SHP77 (cell line): Measurements from ENCODE around the gene MLX.
"Not testable (repeated sequence)": the region's sequence is repeated elsewhere in the genome, so short reads cannot be mapped to it uniquely, and the experiment has no call there.

Experiments used
- DNase-seq, 2 experiments: peaks; one replicate each; lab custom pipeline; 2025; lab: John Stamatoyannopoulos, UW

The MLX gene

GRCh38 chr17:42579794-42580551, 13.1 kb downstream of the MLX start:
- DNase-seq = no peak

- DNase-seq = no peak
Observed at GRCh38 chr17:42581744-42582270, 14.9 kb downstream of the MLX start.

GRCh38 chr17:42584880-42585279, 18.0 kb downstream of the MLX start:
- DNase-seq = no peak

- DNase-seq = no peak
Observed at GRCh38 chr17:42585353-42585752, 18.5 kb downstream of the MLX start.

GRCh38 chr17:42586514-42587230, 19.8 kb downstream of the MLX start:
- no peak for DNase-seq

GRCh38 chr17:42590886-42591285, 24.0 kb downstream of the MLX start:
- no peak for DNase-seq

- no peak for DNase-seq
Observed at GRCh38 chr17:42591411-42591810, 24.5 kb downstream of the MLX start.

- no peak for DNase-seq
Observed at GRCh38 chr17:42596386-42596785, 29.5 kb downstream of the MLX start.

GRCh38 chr17:42598905-42599304, 32.0 kb downstream of the MLX start:
- no peak for DNase-seq

GRCh38 chr17:42603318-42603717, 36.4 kb downstream of the MLX start:
- DNase-seq = no peak

- no peak for DNase-seq
Observed at GRCh38 chr17:42607769-42608168, 40.9 kb downstream of the MLX start.

- no peak for DNase-seq
Observed at GRCh38 chr17:42608305-42609181, 41.6 kb downstream of the MLX start.

- DNase-seq = peak; percentile 97 to 98
Observed at GRCh38 chr17:42609182-42609813, 42.4 kb downstream of the MLX start, which contains the start of the genes RETREG3 and TUBG1. Gene RETREG3 (minus strand): TSS chr17:42609374. CDS start chr17:42609324, 50 bp downstream. Gene TUBG1 (plus strand): TSS chr17:42609683. CDS start chr17:42609738, 55 bp downstream.

- not testable (repeated sequence) for DNase-seq
Observed at GRCh38 chr17:42609814-42610801, 43.2 kb downstream of the MLX start.

- no peak for DNase-seq
Observed at GRCh38 chr17:42612013-42612412, 45.1 kb downstream of the MLX start.

GRCh38 chr17:42613699-42614295, 46.9 kb downstream of the MLX start:
- DNase-seq = no peak

GRCh38 chr17:42617956-42618431, 51.1 kb downstream of the MLX start:
- DNase-seq = no peak

GRCh38 chr17:42618442-42619150, 51.7 kb downstream of the MLX start:
- DNase-seq = peak; percentile 66 to 85

GRCh38 chr17:42621987-42622386, 55.1 kb downstream of the MLX start:
- DNase-seq = not testable (repeated sequence)
